NCI-H526 (cell line): ENCODE results near the gene IGSF10.

ENCODE experiments used
- DNase-seq, 2 experiments: peaks; one replicate each; lab custom pipeline; 2025; lab: John Stamatoyannopoulos, UW

IGSF10 gene

DNA sequence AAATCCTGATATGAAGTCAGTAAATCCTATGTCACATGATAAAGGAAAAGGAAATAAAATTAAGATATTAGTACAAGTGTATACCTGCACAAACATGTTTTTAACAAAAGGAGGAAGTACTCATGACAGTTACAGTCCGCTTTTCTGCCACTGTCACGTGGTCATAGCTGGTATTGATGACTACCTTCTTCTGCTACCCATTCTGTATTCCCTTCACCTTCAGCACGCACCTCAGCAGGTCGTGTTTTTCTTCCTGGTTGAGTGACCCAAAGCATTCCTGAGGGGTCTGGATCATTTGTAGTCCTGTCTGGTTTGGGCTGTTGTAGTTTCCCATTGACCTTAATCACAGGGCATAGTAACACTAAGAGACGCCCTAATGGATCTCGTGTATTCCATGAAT is 41.1 kb downstream of the IGSF10 start:
- no peak for DNase-seq

DNA sequence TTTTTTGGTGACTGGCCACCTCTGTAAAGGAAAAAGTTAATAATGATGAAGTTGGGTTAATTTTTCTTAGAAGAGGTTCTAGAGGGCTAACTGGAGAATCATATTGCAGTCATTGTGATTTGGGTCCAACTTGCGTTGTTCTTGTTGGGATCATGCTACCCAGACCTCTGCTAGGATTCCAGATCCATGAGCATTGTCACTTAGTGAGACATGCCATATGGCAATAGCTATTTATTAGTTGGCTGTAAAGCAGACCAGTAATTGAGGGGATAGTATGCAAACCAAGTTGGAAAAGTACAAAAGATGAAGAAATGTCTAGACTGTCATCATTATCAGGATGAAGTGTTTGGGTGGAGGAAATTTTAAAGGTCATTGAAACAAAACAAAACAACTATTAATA is 45.6 kb downstream of the IGSF10 start:
- DNase-seq, result no peak

DNA sequence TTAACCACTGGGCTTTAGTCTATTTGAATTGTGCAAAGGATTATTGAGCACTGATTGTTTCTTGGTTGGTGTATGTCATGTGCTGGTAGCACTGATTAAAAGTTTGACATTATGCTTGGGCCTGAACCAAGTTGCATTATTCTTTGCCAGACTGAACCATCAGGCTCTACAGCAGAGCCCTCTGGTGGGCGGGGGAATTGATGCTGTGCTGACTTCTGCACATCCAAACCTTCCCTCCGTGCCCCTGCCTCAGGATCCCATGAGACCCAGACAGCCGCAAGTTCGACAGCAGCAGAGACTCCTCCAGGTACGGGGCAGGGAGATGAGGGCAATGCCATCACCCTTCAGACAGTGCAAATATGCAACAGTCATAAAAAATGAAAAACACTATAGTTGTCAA is 47.9 kb downstream of the IGSF10 start:
- DNase-seq, result peak in 1 of 2 experiments; percentile 15
